Osteoblast (primary cell): ENCODE measurements around the gene ALPL. TPM values are rescaled to one million over a fixed set of nuclear protein-coding genes. Genes with fewer than 3 reads are reported as not detected.

Source experiments
- DNase-seq: peaks from one replicate; pipeline ENCODE4 v3.0.0; 2011; ENCODE audit warnings: low spot score, mixed read lengths; ENCODE audit not compliant: insufficient read length; ENCODE audit errors: missing footprints
- H2AFZ ChIP-seq: 2 replicates; pipeline ENCODE4 v1.6.0; 2011; ENCODE audit warnings: mild to moderate bottlenecking, low read length
- H3K27ac ChIP-seq: 2 replicates; pipeline ENCODE4 v1.5.1; 2011; ENCODE audit warnings: mild to moderate bottlenecking, low read depth, low read length, moderate library complexity
- H3K27me3 ChIP-seq: 2 replicates; pipeline ENCODE4 v1.6.0; 2012; ENCODE audit warnings: mild to moderate bottlenecking, control low read depth, inconsistent platforms, low read length, moderate library complexity; ENCODE audit not compliant: insufficient read depth
- H3K36me3 ChIP-seq: 2 replicates; pipeline ENCODE4 v1.5.1; 2011; ENCODE audit warnings: mild to moderate bottlenecking, low read length, control low read depth, moderate library complexity; ENCODE audit not compliant: insufficient read depth
- H3K4me1 ChIP-seq: 2 replicates; pipeline ENCODE4 v1.5.1; 2011; ENCODE audit warnings: mild to moderate bottlenecking, low read length, control low read depth, moderate library complexity; ENCODE audit not compliant: insufficient read depth
- H3K4me2 ChIP-seq: 2 replicates; pipeline ENCODE4 v1.6.0; 2011; ENCODE audit warnings: mild to moderate bottlenecking, low read length; ENCODE audit not compliant: insufficient read depth
- H3K4me3 ChIP-seq: fragments of 200-600 bp; sonication (generic); 3 replicates; pipeline ENCODE4 v1.5.1; 2012; ENCODE audit warnings: mild to moderate bottlenecking, low read length, inconsistent platforms; ENCODE audit not compliant: insufficient read depth
- H3K79me2 ChIP-seq: 2 replicates; pipeline ENCODE4 v1.6.0; 2012; ENCODE audit warnings: mild to moderate bottlenecking, low read length, control low read depth, inconsistent platforms; ENCODE audit not compliant: insufficient read depth
- H3K9me3 ChIP-seq: 2 replicates; pipeline ENCODE4 v1.5.1; 2011; ENCODE audit warnings: low read depth, low read length, control low read depth
- H4K20me1 ChIP-seq: 2 replicates; pipeline ENCODE4 v1.6.0; 2012; ENCODE audit warnings: mild to moderate bottlenecking, low read length, control low read depth; ENCODE audit not compliant: insufficient read depth
- CTCF ChIP-seq: IDR thresholded peaks from 2 replicates; pipeline ENCODE4 v1.5.1; 2011; ENCODE audit warnings: mild to moderate bottlenecking, low read depth, low read length, moderate library complexity; ENCODE audit errors: extremely low read depth
- total RNA-seq: library from RNA; depleted of rRNA; stranded (reverse); fragments of >200 nt; gene quantifications from 2 replicates; pipeline ENCODE4 v1.2.3, GENCODE V29; 2012

Gene ALPL
- total RNA-seq, 1 donor: 8.0 TPM

GRCh38 chr1:21590934-21591333, 81.7 kb downstream of the ALPL start:
- no peak overlapping the region for H3K4me3 ChIP-seq
- no peak overlapping the region for H3K4me2 ChIP-seq
- no peaks in the 10 kb centered on the region for H3K79me2 ChIP-seq
- no peak overlapping the region for H2AFZ ChIP-seq
- no peak for TF ChIP-seq CTCF
- H3K27ac ChIP-seq: no peak overlapping the region
- H3K36me3 ChIP-seq: no peaks in the 10 kb centered on the region
- no peaks in the 10 kb centered on the region for H4K20me1 ChIP-seq
- DNase-seq: peak; percentile 80
- H3K27me3 ChIP-seq: peaks cover 11% of the 10 kb centered on the region
- H3K9me3 ChIP-seq: no peaks in the 10 kb centered on the region
- peaks cover 15% of the 10 kb centered on the region for H3K4me1 ChIP-seq

- Histone ChIP-seq H3K4me1 (peaks cover 1% of the 10 kb centered on the region), H3K36me3 (no peaks in the 10 kb centered on the region), H3K79me2 (no peaks in the 10 kb centered on the region), H3K4me3 (no peak overlapping the region), H3K27me3 (peaks cover 11% of the 10 kb centered on the region), H3K27ac (no peak overlapping the region), H2AFZ (no peak overlapping the region), H4K20me1 (no peaks in the 10 kb centered on the region), H3K4me2 (no peak overlapping the region), H3K9me3 (no peaks in the 10 kb centered on the region)
- TF ChIP-seq CTCF: no peak
- DNase-seq: no peak
Measured at GRCh38 chr1:21592086-21592865, 83.1 kb downstream of the ALPL start.

- no peak overlapping the region for H3K4me3 ChIP-seq
- no peak overlapping the region for H3K4me2 ChIP-seq
- H3K4me1 ChIP-seq: no peaks in the 10 kb centered on the region
- no peak for DNase-seq
- no peak overlapping the region for H3K27ac ChIP-seq
- no peaks in the 10 kb centered on the region for H3K9me3 ChIP-seq
- no peaks in the 10 kb centered on the region for H3K36me3 ChIP-seq
- no peak for TF ChIP-seq CTCF
- no peaks in the 10 kb centered on the region for H4K20me1 ChIP-seq
- peaks cover 11% of the 10 kb centered on the region for H3K27me3 ChIP-seq
- H2AFZ ChIP-seq: no peak overlapping the region
- H3K79me2 ChIP-seq: no peaks in the 10 kb centered on the region
Measured at GRCh38 chr1:21593231-21593630, 84.0 kb downstream of the ALPL start.

DNA sequence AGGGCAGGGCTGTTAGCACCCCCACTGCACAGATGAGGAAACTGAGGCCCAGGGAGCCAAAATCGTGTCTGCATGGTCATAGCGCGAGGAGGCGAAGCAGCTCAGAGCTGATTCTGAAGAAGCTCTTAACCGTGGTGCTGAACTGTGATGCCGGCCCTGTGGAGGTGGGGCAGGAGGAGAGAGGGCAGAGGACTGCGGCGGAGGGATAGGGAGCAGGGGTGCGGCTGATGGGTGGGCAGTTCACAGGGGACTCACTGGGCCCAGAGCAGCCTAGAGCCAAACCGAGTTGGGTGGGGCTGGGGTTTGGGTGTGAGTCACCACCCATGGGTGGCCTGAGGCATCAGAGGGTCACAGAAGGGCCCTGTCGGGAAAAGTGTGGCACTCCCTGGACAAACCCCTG, 85.3 kb downstream of the ALPL start:
- no peak overlapping the region for H3K4me3 ChIP-seq

More for the DNA sequence above, 85.3 kb downstream of the ALPL start:
- TF ChIP-seq CTCF: no peak
- Histone ChIP-seq H3K9me3 (no peaks in the 10 kb centered on the region), H3K36me3 (no peaks in the 10 kb centered on the region), H3K27ac (no peak overlapping the region), H2AFZ (no peak overlapping the region), H3K4me1 (no peaks in the 10 kb centered on the region), H4K20me1 (no peaks in the 10 kb centered on the region), H3K79me2 (no peaks in the 10 kb centered on the region), H3K4me2 (no peak overlapping the region), H3K27me3 (peaks cover 11% of the 10 kb centered on the region)
- DNase-seq: peak; percentile 85
